NCI-H748 (cell line): ENCODE results near the gene MXD3.

Experiments
- DNase-seq: peaks from one replicate; lab custom pipeline; 2025; ENCODE audit not compliant: unreplicated experiment; lab: John Stamatoyannopoulos, UW

The MXD3 gene

GRCh38 chr5:177304392-177305119 lies 7.1 kb downstream of the MXD3 start:
- DNase-seq, result peak; percentile 35

GRCh38 chr5:177303925-177304391 lies 7.7 kb downstream of the MXD3 start:
- peak; percentile 35 for DNase-seq

- DNase-seq, result peak; percentile 87
These were observed 8.4 kb downstream of the MXD3 start, which contains the start of the genes PRELID1 and RAB24 for GRCh38 chr5:177303121-177303924. TSS of gene PRELID1 (plus strand) at chr5:177303799. CDS start at chr5:177303986, 187 bp downstream. TSS of gene RAB24 (minus strand) at chr5:177303719. CDS start at chr5:177303288, 431 bp downstream.

GRCh38 chr5:177302354-177303110 lies 9.2 kb downstream of the MXD3 start:
- DNase-seq, result no peak

GRCh38 chr5:177301503-177302165 lies 10.1 kb downstream of the MXD3 start:
- DNase-seq, result peak; percentile 61

GRCh38 chr5:177300951-177301350 lies 10.7 kb downstream of the MXD3 start:
- no peak for DNase-seq

GRCh38 chr5:177300236-177300880 lies 11.3 kb downstream of the MXD3 start:
- DNase-seq, result no peak

- DNase-seq, result no peak
These were observed 12.0 kb downstream of the MXD3 start for GRCh38 chr5:177299697-177300096.

GRCh38 chr5:177297922-177298321 lies 13.8 kb downstream of the MXD3 start:
- no peak for DNase-seq

GRCh38 chr5:177296581-177296980 lies 15.1 kb downstream of the MXD3 start:
- DNase-seq, result no peak

- DNase-seq, result no peak
These were observed 15.8 kb downstream of the MXD3 start for GRCh38 chr5:177295924-177296323.

GRCh38 chr5:177294632-177295031 lies 17.1 kb downstream of the MXD3 start:
- DNase-seq, result no peak

- DNase-seq, result no peak
These were observed 17.7 kb downstream of the MXD3 start for GRCh38 chr5:177293819-177294581.

- DNase-seq, result no peak
These were observed 20.0 kb downstream of the MXD3 start for GRCh38 chr5:177291735-177292134.

- DNase-seq, result no peak
These were observed 20.7 kb downstream of the MXD3 start for GRCh38 chr5:177290816-177291596.

GRCh38 chr5:177288191-177288590 lies 23.5 kb downstream of the MXD3 start:
- DNase-seq, result no peak

GRCh38 chr5:177276886-177277285 lies 34.8 kb downstream of the MXD3 start:
- DNase-seq, result no peak

- no peak for DNase-seq
These were observed 35.8 kb downstream of the MXD3 start for GRCh38 chr5:177275883-177276282.

GRCh38 chr5:177271113-177271512 lies 40.6 kb downstream of the MXD3 start:
- no peak for DNase-seq
